DMS79 treated with DMSO at 0.1 percent for 48 hours (cell line): ENCODE data around the gene FAT2.
"Not testable (repeated sequence)": the region's sequence is repeated elsewhere in the genome, so short reads cannot be mapped to it uniquely, and the experiment has no call there.

Experiments used
- DNase-seq: peaks from one replicate; lab custom pipeline; 2025; lab: John Stamatoyannopoulos, UW

FAT2 gene

GRCh38 chr5:151581812-151582583, 9.1 kb downstream of the FAT2 start:
- no peak for DNase-seq

GRCh38 chr5:151581347-151581746, 9.8 kb downstream of the FAT2 start:
- no peak for DNase-seq

GRCh38 chr5:151580858-151581257, 10.3 kb downstream of the FAT2 start:
- DNase-seq: no peak

GRCh38 chr5:151580239-151580638, 10.9 kb downstream of the FAT2 start:
- DNase-seq: no peak

- not testable (repeated sequence) for DNase-seq
These were observed 12.0 kb downstream of the FAT2 start for GRCh38 chr5:151579146-151579545.

GRCh38 chr5:151578326-151579025, 12.7 kb downstream of the FAT2 start:
- DNase-seq: no peak

- no peak for DNase-seq
These were observed 13.6 kb downstream of the FAT2 start for GRCh38 chr5:151577566-151577965.

GRCh38 chr5:151574444-151574996, 16.6 kb downstream of the FAT2 start:
- DNase-seq: no peak

- DNase-seq: no peak
These were observed 18.3 kb downstream of the FAT2 start for GRCh38 chr5:151572657-151573368.

GRCh38 chr5:151571270-151572173, 19.6 kb downstream of the FAT2 start:
- DNase-seq: no peak

- peak; percentile 63 for DNase-seq
These were observed 20.4 kb downstream of the FAT2 start for GRCh38 chr5:151570512-151571269.

GRCh38 chr5:151570058-151570457, 21.1 kb downstream of the FAT2 start:
- no peak for DNase-seq

- DNase-seq: no peak
These were observed 21.7 kb downstream of the FAT2 start for GRCh38 chr5:151569132-151570046.

GRCh38 chr5:151568036-151568435, 23.1 kb downstream of the FAT2 start:
- DNase-seq: no peak

GRCh38 chr5:151565971-151566370, 25.2 kb downstream of the FAT2 start:
- DNase-seq: no peak

- no peak for DNase-seq
These were observed 29.0 kb downstream of the FAT2 start for GRCh38 chr5:151562019-151562707.

GRCh38 chr5:151557951-151558350, 33.2 kb downstream of the FAT2 start:
- DNase-seq: no peak

GRCh38 chr5:151557466-151557865, 33.7 kb downstream of the FAT2 start:
- no peak for DNase-seq

GRCh38 chr5:151556806-151557205, 34.3 kb downstream of the FAT2 start:
- no peak for DNase-seq
